ENCODE data around the gene DST. TPM values are rescaled to one million over a fixed set of nuclear protein-coding genes. Genes with fewer than 3 reads are reported as not detected.
A peak's percentile ranks its signal among the peaks of the same experiment; 100 is the strongest.

Gene DST
- total and polyA plus RNA-seq, 2 donors (not counting 1 experiment from before 2014, with no cell fraction given) = 78.6 to 670 TPM

- no peaks in the 10 kb centered on the region for H3K9me3 ChIP-seq (ENCODE audit: control insufficient read depth, insufficient read depth, low read depth, low read length)
- no peak overlapping the region for H3K27ac ChIP-seq (ENCODE audit: insufficient read depth, low read length)
- no peaks in the 10 kb centered on the region for H3K4me1 ChIP-seq (ENCODE audit: control insufficient read depth, extremely low read depth, insufficient read depth, low read length)
- no peaks in the 10 kb centered on the region for H3K79me2 ChIP-seq (ENCODE audit: control insufficient read depth, insufficient read depth, low read length)
- H4K20me1 ChIP-seq (ENCODE audit: control insufficient read depth, extremely low read depth, insufficient read depth, low read length) = no peaks in the 10 kb centered on the region
- H2AFZ ChIP-seq (ENCODE audit: low read length) = no peak overlapping the region
- no peaks in the 10 kb centered on the region for H3K36me3 ChIP-seq (ENCODE audit: control insufficient read depth, insufficient read depth, low read length)
- no peak overlapping the region for H3K4me2 ChIP-seq (ENCODE audit: extremely low read depth, insufficient read depth, low read length)
- H3K9ac ChIP-seq (ENCODE audit: insufficient read depth, low read length) = no peak overlapping the region
- H3K27me3 ChIP-seq (ENCODE audit: control insufficient read depth, insufficient read depth, low read length) = no peaks in the 10 kb centered on the region
- H3K4me3 ChIP-seq (replicated peaks in 1 of 4; ENCODE audit: control extremely low read depth in 1 of 4, insufficient read depth in 1 of 4, low read depth in 3 of 4, low read length in 4 of 4) = no peak overlapping the region
- no peak for TF ChIP-seq CTCF (conservative IDR thresholded peaks at IDR 0.05 in 1 of 2, IDR thresholded peaks at IDR 0.05 in 1 of 2; ENCODE audit: low read depth in 1 of 2, low read length in 2 of 2)
- TF ChIP-seq EZH2 (IDR thresholded peaks at IDR 0.05; ENCODE audit: low read length, missing control alignments) = no peak
- DNase-seq (ENCODE audit: low read depth in 2 of 2) = peak in 1 of 2 donors; percentile 80
Observed at GRCh38 chr6:56437171-56437900, 205.4 kb downstream of the DST start.

GRCh38 chr6:56435754-56436153 lies 206.9 kb downstream of the DST start:
- no peak for DNase-seq (ENCODE audit: low read depth in 2 of 2)
- no peaks in the 10 kb centered on the region for H3K4me1 ChIP-seq (ENCODE audit: control insufficient read depth, extremely low read depth, insufficient read depth, low read length)
- no peaks in the 10 kb centered on the region for H3K27me3 ChIP-seq (ENCODE audit: control insufficient read depth, insufficient read depth, low read length)
- H2AFZ ChIP-seq (ENCODE audit: low read length) = no peak overlapping the region
- H3K4me3 ChIP-seq (replicated peaks in 1 of 4; ENCODE audit: control extremely low read depth in 1 of 4, insufficient read depth in 1 of 4, low read depth in 3 of 4, low read length in 4 of 4) = no peak overlapping the region
- no peaks in the 10 kb centered on the region for H3K36me3 ChIP-seq (ENCODE audit: control insufficient read depth, insufficient read depth, low read length)
- TF ChIP-seq CTCF (conservative IDR thresholded peaks at IDR 0.05 in 1 of 2, IDR thresholded peaks at IDR 0.05 in 1 of 2; ENCODE audit: low read depth in 1 of 2, low read length in 2 of 2) (no peak), EZH2 (IDR thresholded peaks at IDR 0.05; ENCODE audit: low read length, missing control alignments) (no peak)
- no peaks in the 10 kb centered on the region for H4K20me1 ChIP-seq (ENCODE audit: control insufficient read depth, extremely low read depth, insufficient read depth, low read length)
- H3K9ac ChIP-seq (ENCODE audit: insufficient read depth, low read length) = no peak overlapping the region
- no peak overlapping the region for H3K27ac ChIP-seq (ENCODE audit: insufficient read depth, low read length)
- no peak overlapping the region for H3K4me2 ChIP-seq (ENCODE audit: extremely low read depth, insufficient read depth, low read length)
- no peaks in the 10 kb centered on the region for H3K79me2 ChIP-seq (ENCODE audit: control insufficient read depth, insufficient read depth, low read length)
- H3K9me3 ChIP-seq (ENCODE audit: control insufficient read depth, insufficient read depth, low read depth, low read length) = no peaks in the 10 kb centered on the region

GRCh38 chr6:56435326-56435725 lies 207.4 kb downstream of the DST start:
- peak in 1 of 2 donors; percentile 27 for DNase-seq (ENCODE audit: low read depth in 2 of 2)
- no peaks in the 10 kb centered on the region for H3K4me1 ChIP-seq (ENCODE audit: control insufficient read depth, extremely low read depth, insufficient read depth, low read length)
- no peaks in the 10 kb centered on the region for H4K20me1 ChIP-seq (ENCODE audit: control insufficient read depth, extremely low read depth, insufficient read depth, low read length)
- TF ChIP-seq CTCF (conservative IDR thresholded peaks at IDR 0.05 in 1 of 2, IDR thresholded peaks at IDR 0.05 in 1 of 2; ENCODE audit: low read depth in 1 of 2, low read length in 2 of 2) = no peak
- no peak for TF ChIP-seq EZH2 (IDR thresholded peaks at IDR 0.05; ENCODE audit: low read length, missing control alignments)
- H3K9me3 ChIP-seq (ENCODE audit: control insufficient read depth, insufficient read depth, low read depth, low read length) = no peaks in the 10 kb centered on the region
- H3K4me2 ChIP-seq (ENCODE audit: extremely low read depth, insufficient read depth, low read length) = no peak overlapping the region
- no peaks in the 10 kb centered on the region for H3K79me2 ChIP-seq (ENCODE audit: control insufficient read depth, insufficient read depth, low read length)
- no peak overlapping the region for H2AFZ ChIP-seq (ENCODE audit: low read length)
- no peak overlapping the region for H3K27ac ChIP-seq (ENCODE audit: insufficient read depth, low read length)
- no peak overlapping the region for H3K4me3 ChIP-seq (replicated peaks in 1 of 4; ENCODE audit: control extremely low read depth in 1 of 4, insufficient read depth in 1 of 4, low read depth in 3 of 4, low read length in 4 of 4)
- no peaks in the 10 kb centered on the region for H3K36me3 ChIP-seq (ENCODE audit: control insufficient read depth, insufficient read depth, low read length)
- no peaks in the 10 kb centered on the region for H3K27me3 ChIP-seq (ENCODE audit: control insufficient read depth, insufficient read depth, low read length)
- no peak overlapping the region for H3K9ac ChIP-seq (ENCODE audit: insufficient read depth, low read length)
